ENCODE data around the gene PPFIA1.

DNA sequence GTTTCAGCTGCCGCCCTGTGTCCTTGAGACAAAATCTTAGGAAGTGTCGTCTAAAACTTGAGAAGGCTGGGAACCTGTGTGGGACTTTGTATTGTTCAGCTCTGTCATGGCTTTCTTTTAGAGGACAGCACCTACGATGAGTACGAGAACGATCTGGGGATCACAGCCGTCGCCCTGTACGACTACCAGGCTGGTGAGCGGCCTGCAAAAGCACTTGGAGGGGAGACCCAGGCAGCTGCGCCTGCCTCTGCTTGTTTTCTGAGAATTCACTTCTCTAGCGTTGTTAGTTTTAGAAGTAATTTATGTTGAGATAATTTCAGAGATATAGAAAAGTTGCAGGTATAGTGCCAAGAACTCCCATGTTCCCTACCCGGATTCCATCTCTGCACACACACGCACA is 163.0 kb downstream of the PPFIA1 start:
- TF ChIP-seq, protein P1, sequence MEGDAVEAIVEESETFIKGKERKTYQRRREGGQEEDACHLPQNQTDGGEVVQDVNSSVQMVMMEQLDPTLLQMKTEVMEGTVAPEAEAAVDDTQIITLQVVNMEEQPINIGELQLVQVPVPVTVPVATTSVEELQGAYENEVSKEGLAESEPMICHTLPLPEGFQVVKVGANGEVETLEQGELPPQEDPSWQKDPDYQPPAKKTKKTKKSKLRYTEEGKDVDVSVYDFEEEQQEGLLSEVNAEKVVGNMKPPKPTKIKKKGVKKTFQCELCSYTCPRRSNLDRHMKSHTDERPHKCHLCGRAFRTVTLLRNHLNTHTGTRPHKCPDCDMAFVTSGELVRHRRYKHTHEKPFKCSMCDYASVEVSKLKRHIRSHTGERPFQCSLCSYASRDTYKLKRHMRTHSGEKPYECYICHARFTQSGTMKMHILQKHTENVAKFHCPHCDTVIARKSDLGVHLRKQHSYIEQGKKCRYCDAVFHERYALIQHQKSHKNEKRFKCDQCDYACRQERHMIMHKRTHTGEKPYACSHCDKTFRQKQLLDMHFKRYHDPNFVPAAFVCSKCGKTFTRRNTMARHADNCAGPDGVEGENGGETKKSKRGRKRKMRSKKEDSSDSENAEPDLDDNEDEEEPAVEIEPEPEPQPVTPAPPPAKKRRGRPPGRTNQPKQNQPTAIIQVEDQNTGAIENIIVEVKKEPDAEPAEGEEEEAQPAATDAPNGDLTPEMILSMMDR (IDR thresholded peaks at IDR 0.05): no peak
- TF ChIP-seq POLR2A (IDR thresholded peaks at IDR 0.05): no peak

Data from right lobe of liver (tissue), 4 donors.